HTR-8/SVneo (cell line): ENCODE data around the gene DMTF1.
"Not testable (repeated sequence)": the region's sequence is repeated elsewhere in the genome, so short reads cannot be mapped to it uniquely, and the experiment has no call there.

Experiments used
- DNase-seq: peaks from one replicate; pipeline ENCODE4 v3.0.0; 2011; ENCODE audit warnings: low spot score, mixed read lengths; ENCODE audit not compliant: insufficient read length
- FAIRE-seq: peaks from 2 replicates; lab custom pipeline; 2011; peaks lifted over from hg19 to GRCh38; lab: Jason Lieb, UNC

The DMTF1 gene

DNA sequence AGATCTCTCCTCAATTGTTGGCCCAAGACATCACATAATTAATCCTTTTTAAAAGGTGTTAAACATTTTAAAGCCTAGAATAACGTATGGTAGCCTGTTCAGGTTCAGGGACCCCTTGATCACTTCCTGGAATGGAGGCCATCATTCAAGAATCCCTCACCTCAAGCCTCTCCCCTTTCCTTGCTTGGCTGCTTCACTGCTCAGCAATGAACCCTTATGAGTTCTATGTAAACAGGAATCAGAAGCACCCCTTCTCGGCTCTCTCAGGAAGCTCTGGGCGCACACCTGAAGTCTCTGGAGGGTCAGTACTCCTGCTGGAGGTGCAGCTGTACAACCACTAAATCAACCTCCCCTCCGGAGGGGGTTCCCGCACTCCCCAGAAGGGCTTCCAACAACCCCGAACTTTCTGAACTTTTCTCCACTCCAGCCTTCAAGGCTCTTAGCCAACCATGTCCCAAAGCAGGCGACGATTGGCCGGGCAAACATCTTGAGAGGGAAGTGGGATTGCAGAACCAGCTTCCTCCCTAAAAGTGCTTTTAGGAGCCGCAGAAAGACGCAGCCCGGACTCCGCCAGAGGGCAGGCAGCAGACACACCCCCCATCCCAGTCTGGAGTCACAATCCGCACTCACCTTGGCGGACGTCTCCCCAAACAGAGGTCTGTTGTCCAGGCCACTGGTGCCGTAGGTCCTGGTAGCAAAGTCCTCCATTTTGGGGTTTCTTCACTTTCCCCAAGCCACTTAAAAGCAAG lies 66.7 kb downstream of the DMTF1 start:
- FAIRE-seq: no peak
- no peak for DNase-seq

- FAIRE-seq (no peak), DNase-seq (peak; percentile 29)
Measured at GRCh38 chr7:87219545-87220025, 67.3 kb downstream of the DMTF1 start, which contains the start of gene TMEM243. TSS of gene TMEM243 (minus strand) at chr7:87219732. CDS start at chr7:87219503, 229 bp downstream.

DNA sequence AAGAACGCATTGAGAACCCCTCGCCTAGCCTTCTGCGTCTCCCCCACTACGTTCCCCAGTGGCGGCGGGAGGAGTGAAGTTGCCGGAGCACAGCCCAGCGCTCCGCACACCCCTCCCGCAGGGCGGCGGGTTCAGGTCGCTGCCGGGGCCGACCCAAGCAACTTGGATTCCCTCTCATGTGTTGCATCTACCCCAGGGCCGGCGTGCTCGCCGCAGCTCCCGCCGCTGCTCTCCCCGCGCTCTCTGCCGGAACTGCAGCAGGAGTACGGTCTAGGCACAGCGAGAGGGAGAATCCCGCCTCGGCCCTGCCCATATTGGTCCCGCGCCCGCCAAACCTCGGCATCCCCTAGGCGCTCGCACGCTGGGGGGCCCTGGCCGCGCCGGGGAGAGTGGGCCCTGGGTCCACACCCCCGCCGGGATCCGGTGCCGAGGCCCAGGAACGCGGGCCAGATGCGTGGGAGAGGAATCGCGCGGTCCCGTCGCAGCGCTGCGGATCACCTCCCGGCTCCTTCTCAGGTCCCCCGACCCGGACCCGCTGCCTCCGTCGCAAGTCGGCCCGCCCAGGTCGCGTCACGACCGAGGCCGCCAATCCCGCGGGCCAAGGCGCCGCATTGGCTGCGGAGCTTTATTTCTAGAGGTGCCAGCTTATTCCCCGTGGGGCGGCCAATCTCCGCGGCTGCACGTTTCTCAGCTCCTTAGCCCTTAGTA lies 67.9 kb downstream of the DMTF1 start:
- FAIRE-seq (no peak), DNase-seq (peak; percentile 58)

- DNase-seq (no peak), FAIRE-seq (no peak)
Measured at GRCh38 chr7:87220734-87221215, 68.5 kb downstream of the DMTF1 start.

DNA sequence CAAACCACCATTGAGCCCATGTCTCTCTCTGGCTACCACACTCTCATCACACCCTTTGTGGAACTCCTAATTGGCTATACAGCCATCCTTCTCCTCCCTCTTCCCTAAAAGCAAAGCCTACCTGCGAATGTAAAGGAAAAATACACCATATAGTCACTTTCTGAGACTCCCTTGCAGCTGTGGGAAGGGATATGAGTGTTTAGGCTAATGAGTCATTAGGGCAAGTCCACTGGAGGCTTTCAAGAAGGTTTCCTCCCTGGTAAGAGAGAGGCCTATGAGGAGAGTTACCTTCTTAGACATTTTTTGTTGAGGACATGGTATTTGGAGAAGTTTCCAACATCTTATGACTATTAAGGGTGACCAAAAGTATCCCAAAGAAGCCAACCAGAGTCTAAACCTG lies 71.4 kb downstream of the DMTF1 start:
- DNase-seq (no peak), FAIRE-seq (no peak)

- DNase-seq: no peak
- no peak for FAIRE-seq
Measured at GRCh38 chr7:87225696-87226095, 73.4 kb downstream of the DMTF1 start.

- FAIRE-seq: no peak
Measured at GRCh38 chr7:87226495-87226894, 74.2 kb downstream of the DMTF1 start.

GRCh38 chr7:87231258-87231657 lies 79.0 kb downstream of the DMTF1 start:
- no peak for FAIRE-seq
- no peak for DNase-seq

More at GRCh38 chr7:87226495-87226894, 74.2 kb downstream of the DMTF1 start:
- no peak for DNase-seq

DNA sequence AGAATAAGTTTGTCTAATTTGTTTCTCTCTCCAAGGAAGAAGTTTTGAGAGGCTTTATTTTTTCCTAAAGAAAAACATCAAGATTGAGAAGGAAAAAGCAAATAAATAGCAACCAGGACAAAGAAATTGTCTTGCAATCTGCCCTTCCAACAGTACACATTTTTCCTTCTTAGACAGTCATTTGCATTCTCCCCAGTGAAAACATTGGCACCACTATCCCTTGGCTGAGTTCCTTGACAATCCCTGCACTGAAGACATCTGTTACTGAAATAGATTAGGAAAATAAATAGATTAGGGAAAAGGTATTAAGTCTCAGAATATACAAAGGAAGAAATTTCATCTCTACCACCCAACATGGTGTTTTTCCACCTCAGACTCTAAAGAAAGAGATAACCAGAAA lies 79.5 kb downstream of the DMTF1 start:
- DNase-seq (no peak), FAIRE-seq (no peak)

DNA sequence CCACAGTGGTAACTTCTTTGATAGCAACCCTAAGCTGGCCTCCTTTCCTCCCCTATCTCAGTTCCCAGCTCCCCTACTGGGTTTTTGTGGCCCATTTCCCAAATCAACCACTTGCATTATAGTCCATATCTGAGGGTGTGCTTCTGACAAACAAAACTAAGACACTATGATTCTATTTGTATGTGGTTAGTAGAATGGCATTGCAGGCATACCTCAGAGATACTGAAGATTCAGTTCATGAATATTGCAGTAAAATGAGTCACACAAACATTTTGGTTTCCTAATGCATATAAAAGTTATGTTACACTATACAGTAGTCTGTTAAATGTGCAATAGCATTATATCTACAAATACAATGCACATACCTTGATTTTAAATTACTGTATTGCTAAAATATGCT lies 82.7 kb downstream of the DMTF1 start:
- FAIRE-seq (no peak), DNase-seq (no peak)

DNA sequence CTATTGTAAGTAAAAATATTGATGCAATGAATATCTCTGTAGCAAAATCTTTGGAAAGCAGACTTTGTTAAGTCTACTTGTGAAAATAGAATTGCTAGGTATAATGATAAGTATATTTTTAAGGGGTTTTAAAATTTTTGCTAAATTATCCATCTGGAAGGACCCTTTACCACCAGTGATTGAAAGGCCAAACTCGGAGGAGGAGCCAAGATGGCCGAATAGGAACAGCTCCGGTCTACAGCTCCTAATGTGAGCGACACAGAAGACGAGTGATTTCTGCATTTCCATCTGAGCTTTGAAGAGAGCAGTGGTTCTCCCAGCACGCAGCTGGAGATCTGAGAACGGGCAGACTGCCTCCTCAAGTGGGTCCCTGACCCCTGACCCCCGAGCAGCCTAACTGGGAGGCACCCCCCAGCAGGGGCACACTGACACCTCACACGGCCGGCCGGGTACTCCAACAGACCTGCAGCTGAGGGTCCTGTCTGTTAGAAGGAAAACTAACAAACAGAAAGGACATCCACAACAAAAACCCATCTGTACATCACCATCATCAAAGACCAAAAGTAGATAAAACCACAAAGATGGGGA lies 86.3 kb downstream of the DMTF1 start:
- not testable (repeated sequence) for FAIRE-seq, DNase-seq

DNA sequence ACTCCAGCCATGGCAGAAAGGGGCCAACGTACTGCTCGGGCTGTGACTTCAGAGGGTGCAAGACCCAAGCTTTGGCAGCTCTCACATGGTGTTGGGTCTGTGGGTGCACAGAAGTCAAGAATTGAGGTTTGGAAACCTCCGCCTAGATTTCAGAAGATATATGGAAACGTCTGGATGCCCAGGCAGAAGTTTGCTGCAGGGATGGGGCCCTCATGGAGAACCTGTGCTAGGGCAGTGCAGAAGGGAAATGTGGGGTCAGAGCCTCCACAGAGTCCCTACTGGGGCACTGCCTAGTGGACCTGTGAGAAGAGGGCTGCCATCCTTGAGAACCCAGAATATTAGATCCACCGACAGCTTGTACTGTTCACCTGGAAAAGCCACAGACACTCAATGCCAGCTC lies 93.4 kb downstream of the DMTF1 start:
- not testable (repeated sequence) for FAIRE-seq, DNase-seq
